Thyroid gland (tissue), 4 donors: ENCODE measurements around the gene ARID5A.

Source experiments
- CTCF ChIP-seq, 6 experiments: fragments of 200-600 bp in 3 of 6; fragments of 450-650 bp in 3 of 6; sonication (generic) in 3 of 6; IDR thresholded peaks; one replicate each; pipeline ENCODE4 v1.5.1; 2016 to 2019; ENCODE audit warnings: antibody characterized with exemption in 6 of 6, mild to moderate bottlenecking in 2 of 6, inconsistent platforms in 1 of 6, moderate library complexity in 1 of 6
- POLR2A ChIP-seq, 2 donors: fragments of 450-650 bp; IDR thresholded peaks; one replicate each; pipeline ENCODE4 v1.6.1; 2017; ENCODE audit warnings: antibody characterized with exemption in 2 of 2, mild to moderate bottlenecking in 2 of 2, moderate library complexity in 1 of 2

- TF ChIP-seq CTCF (IDR thresholded peaks at IDR 0.05): no peak
- no peak for TF ChIP-seq POLR2A (IDR thresholded peaks at IDR 0.05)
Observed at GRCh38 chr2:96541398-96542152, 5.0 kb downstream of the ARID5A start.
